GM23338 (cell line): ENCODE results near the gene MYH10. TPM values are rescaled to one million over a fixed set of nuclear protein-coding genes. Genes with fewer than 3 reads are reported as not detected.
A peak's percentile ranks its signal among the peaks of the same experiment; 100 is the strongest.

Experiments
- ATAC-seq: fragments of 200-7000 bp; cut with Tn5 transposase; 3 replicates; pipeline ENCODE4 v1.9.1; 2020
- DNase-seq: peaks from one replicate; pipeline ENCODE4 v3.0.0-alpha.2; 2015; ENCODE audit warnings: low spot score
- H2AFZ ChIP-seq: fragments of 200-600 bp; sonication (generic); 2 replicates; pipeline ENCODE4 v1.8.0; 2016; ENCODE audit warnings: antibody characterized with exemption, mild to moderate bottlenecking, moderate library complexity
- H3F3A ChIP-seq: fragments of 200-600 bp; sonication (generic); replicated peaks from 2 replicates; pipeline ENCODE4 v1.8.0; 2017; ENCODE audit warnings: antibody characterized with exemption, mixed run types, low read depth
- H3K27ac ChIP-seq: fragments of 200-600 bp; sonication (generic); 2 replicates; pipeline ENCODE4 v1.6.1; 2016; ENCODE audit warnings: low read depth
- H3K27me3 ChIP-seq: fragments of 200-600 bp; sonication (generic); 2 replicates; pipeline ENCODE4 v1.8.0; 2016; ENCODE audit warnings: mild to moderate bottlenecking, mixed run types, moderate library complexity; ENCODE audit not compliant: insufficient read depth
- H3K36me3 ChIP-seq: fragments of 200-600 bp; sonication (generic); 2 replicates; pipeline ENCODE4 v1.8.0; 2016; ENCODE audit warnings: mild to moderate bottlenecking; ENCODE audit not compliant: insufficient read depth
- H3K4me1 ChIP-seq: fragments of 200-600 bp; sonication (generic); 2 replicates; pipeline ENCODE4 v1.8.0; 2016; ENCODE audit warnings: mild to moderate bottlenecking, moderate library complexity; ENCODE audit not compliant: insufficient read depth
- H3K4me2 ChIP-seq: fragments of 200-600 bp; sonication (generic); 2 replicates; pipeline ENCODE4 v1.7.1; 2017; ENCODE audit warnings: mixed run types
- H3K4me3 ChIP-seq: fragments of 200-600 bp; sonication (generic); 2 replicates; pipeline ENCODE4 v1.6.1; 2016; ENCODE audit warnings: mixed run types
- H3K79me2 ChIP-seq: fragments of 200-600 bp; sonication (generic); replicated peaks from 2 replicates; pipeline ENCODE4 v1.8.0; 2017; ENCODE audit warnings: mild to moderate bottlenecking; ENCODE audit not compliant: insufficient read depth
- H3K9me2 ChIP-seq: fragments of 200-600 bp; sonication (generic); 2 replicates; pipeline ENCODE4 v1.8.0; 2017; ENCODE audit not compliant: insufficient read depth
- H4K20me1 ChIP-seq: fragments of 200-600 bp; sonication (generic); replicated peaks from 2 replicates; pipeline ENCODE4 v1.8.0; 2017; ENCODE audit warnings: mild to moderate bottlenecking; ENCODE audit not compliant: insufficient read depth
- H3K27ac Mint-ChIP-seq: 2 replicates; pipeline ENCODE4 v1.8.0; 2020; ENCODE audit warnings: inconsistent platforms, mild to moderate bottlenecking, moderate library complexity, mixed read lengths
- H3K27me3 Mint-ChIP-seq: 3 replicates; pipeline ENCODE4 v1.8.0; 2022; ENCODE audit warnings: low read depth, mild to moderate bottlenecking, moderate library complexity, mixed read lengths, inconsistent platforms; ENCODE audit not compliant: insufficient read depth, poor library complexity
- H3K36me3 Mint-ChIP-seq: 3 replicates; pipeline ENCODE4 v1.8.0; 2021; ENCODE audit warnings: low read depth, mild to moderate bottlenecking, inconsistent platforms, moderate library complexity, mixed read lengths
- H3K4me1 Mint-ChIP-seq: 3 replicates; pipeline ENCODE4 v1.8.0; 2020; ENCODE audit warnings: mild to moderate bottlenecking, inconsistent platforms, mixed read lengths
- H3K4me3 Mint-ChIP-seq: 3 replicates; pipeline ENCODE4 v1.8.0; 2021; ENCODE audit warnings: moderate library complexity, mild to moderate bottlenecking, inconsistent platforms, mixed read lengths
- H3K9me3 Mint-ChIP-seq: 3 replicates; pipeline ENCODE4 v1.8.0; 2020; ENCODE audit warnings: moderate library complexity, mild to moderate bottlenecking, inconsistent platforms, mixed read lengths
- CREB1 ChIP-seq: fragments of 250-450 bp; sonication (Bioruptor Pico); IDR thresholded peaks from 2 replicates; pipeline ENCODE4 v1.5.0; 2020; ENCODE audit warnings: low read depth, mild to moderate bottlenecking, moderate library complexity
- CTCF ChIP-seq, 2 experiments: fragments of 200-600 bp in 1 of 2; sonication (generic) in 1 of 2; conservative IDR thresholded peaks; 2 replicates each; pipeline versions ENCODE4 v1.5.1 to v1.6.1; 2016 to 2017; ENCODE audit warnings: antibody characterized with exemption in 2 of 2, low read depth in 2 of 2, mild to moderate bottlenecking in 2 of 2, moderate library complexity in 1 of 2
- ETS1 ChIP-seq: IDR thresholded peaks from 2 replicates; pipeline ENCODE4 v1.6.1; 2016; ENCODE audit warnings: antibody characterized with exemption
- EZH2 ChIP-seq: fragments of 200-600 bp; sonication (generic); IDR thresholded peaks from one replicate; pipeline ENCODE4 v1.8.0; 2017; ENCODE audit warnings: antibody characterized with exemption, mild to moderate bottlenecking, low read depth; ENCODE audit not compliant: unreplicated experiment
- EZH2phosphoT487 ChIP-seq: fragments of 200-600 bp; sonication (generic); IDR thresholded peaks from one replicate; pipeline ENCODE4 v1.8.1; 2018; ENCODE audit warnings: antibody characterized with exemption; ENCODE audit not compliant: unreplicated experiment
- JUNB ChIP-seq: IDR thresholded peaks from one replicate; pipeline ENCODE4 v1.6.1; 2016; ENCODE audit warnings: antibody characterized with exemption; ENCODE audit not compliant: unreplicated experiment
- NANOG ChIP-seq: IDR thresholded peaks from 2 replicates; pipeline ENCODE4 v1.6.1; 2016; ENCODE audit warnings: antibody characterized with exemption, borderline replicate concordance
- POLR2AphosphoS5 ChIP-seq: IDR thresholded peaks from 2 replicates; pipeline ENCODE4 v1.6.1; 2016; ENCODE audit warnings: antibody characterized with exemption, low read depth
- REST ChIP-seq: IDR thresholded peaks from one replicate; pipeline ENCODE4 v1.6.1; 2018; ENCODE audit warnings: antibody characterized with exemption; ENCODE audit not compliant: unreplicated experiment
- STAT1 ChIP-seq: IDR thresholded peaks from one replicate; pipeline ENCODE4 v1.6.1; 2016; ENCODE audit warnings: antibody characterized with exemption; ENCODE audit not compliant: unreplicated experiment
- ZNF114 ChIP-seq: fragments of 250-450 bp; sonication (Bioruptor Pico); IDR thresholded peaks from 2 replicates; pipeline ENCODE4 v1.5.0; 2020; ENCODE audit warnings: mild to moderate bottlenecking, moderate library complexity
- ZNF331 ChIP-seq: fragments of 250-450 bp; sonication (Bioruptor Pico); IDR thresholded peaks from 2 replicates; pipeline ENCODE4 v1.5.0; 2020; ENCODE audit warnings: low read depth, mild to moderate bottlenecking, moderate library complexity
- ZNF462 ChIP-seq: fragments of 250-450 bp; sonication (Bioruptor Pico); IDR thresholded peaks from 2 replicates; pipeline ENCODE4 v1.5.0; 2020; ENCODE audit warnings: mild to moderate bottlenecking, moderate library complexity
- polyA plus RNA-seq: library from polyadenylated mRNA; unstranded; fragments of >200 nt; fragmentation: Nextera tagmentation; extraction: Ambion mirVana; gene quantifications from 2 replicates; pipeline ENCODE4 v1.2.1, GENCODE V29; 2016
- total RNA-seq: library from RNA; depleted of rRNA; stranded (reverse); fragments of >200 nt; shearing (Covaris generic); gene quantifications from 2 replicates; pipeline ENCODE4 v1.2.3, GENCODE V29; 2014

MYH10 gene
- total and polyA plus RNA-seq, 2 experiments from 2014 or later: 89.5 to 230 TPM

GRCh38 chr17:8665684-8666083, 35.2 kb upstream of the MYH10 start:
- ATAC-seq: no peak
- Histone ChIP-seq H4K20me1 (no peaks in the 10 kb centered on the region), H2AFZ (peak overlapping the region; percentile 52; the same call in 1 of the 2 replicates), H3K36me3 (no peaks in the 10 kb centered on the region), H3K4me3 (no peak overlapping the region), H3K9me2 (no peaks in the 10 kb centered on the region), H3K4me2 (no peak overlapping the region), H3K27ac (no peak overlapping the region), H3K4me1 (peaks cover 8% of the 10 kb centered on the region; the same call in 1 of the 2 replicates), H3K27me3 (no peaks in the 10 kb centered on the region), H3F3A (no peaks in the 10 kb centered on the region), H3K79me2 (no peaks in the 10 kb centered on the region)
- no peak for DNase-seq
- TF ChIP-seq ZNF462 (CRISPR knock-in tag) (no peak), CTCF (conservative IDR thresholded peaks at IDR 0.05; ENCODE audit: low read depth in 2 of 2) (no peak), EZH2phosphoT487 (no peak), REST (no peak), ZNF114 (no peak), STAT1 (no peak), NANOG (no peak), CREB1 (no peak), ZNF331 (CRISPR knock-in tag) (no peak), EZH2 (no peak), POLR2AphosphoS5 (no peak), ETS1 (no peak), JUNB (no peak)
- H3K36me3 Mint-ChIP-seq: no peaks in the 10 kb centered on the region
- H3K27me3 Mint-ChIP-seq: peaks cover 4% of the 10 kb centered on the region
- no peak overlapping the region for H3K27ac Mint-ChIP-seq
- 0 out of 3 replicates have a peak, but pooled peaks cover 4% of the 10 kb centered on the region for H3K4me1 Mint-ChIP-seq
- H3K4me3 Mint-ChIP-seq: no peak overlapping the region
- H3K9me3 Mint-ChIP-seq: no peaks in the 10 kb centered on the region
